DOHH2 (cell line): ENCODE data around the gene PCGF3.
"Not testable (repeated sequence)": the region's sequence is repeated elsewhere in the genome, so short reads cannot be mapped to it uniquely, and the experiment has no call there.

Experiments
- H3F3A ChIP-seq: fragments of 200-600 bp; sonication (generic), shearing (Covaris generic); 2 replicates; pipeline ENCODE4 v1.6.0; 2016; ENCODE audit warnings: antibody characterized with exemption, mild to moderate bottlenecking; ENCODE audit not compliant: control insufficient read depth, insufficient read depth
- H3K27ac ChIP-seq: fragments of 200-600 bp; sonication (generic); 2 replicates; pipeline ENCODE4 v1.5.1; 2014; ENCODE audit warnings: low read depth, mild to moderate bottlenecking, low read length, moderate library complexity
- H3K27me3 ChIP-seq: fragments of 200-600 bp; sonication (generic); 2 replicates; pipeline ENCODE4 v1.6.1; 2014; ENCODE audit warnings: mild to moderate bottlenecking, low read length, mixed read lengths; ENCODE audit not compliant: control insufficient read depth
- H3K36me3 ChIP-seq: fragments of 200-600 bp; sonication (generic); 2 replicates; pipeline ENCODE4 v1.6.1; 2014; ENCODE audit warnings: mild to moderate bottlenecking, low read length, moderate library complexity, mixed read lengths; ENCODE audit not compliant: control insufficient read depth
- H3K4me1 ChIP-seq: fragments of 200-600 bp; sonication (generic); 2 replicates; pipeline ENCODE4 v1.6.1; 2014; ENCODE audit warnings: mild to moderate bottlenecking, low read length, mixed read lengths; ENCODE audit not compliant: control insufficient read depth
- H3K4me2 ChIP-seq: fragments of 200-600 bp; sonication (generic); 2 replicates; pipeline ENCODE4 v1.6.0; 2014; ENCODE audit warnings: mild to moderate bottlenecking, low read length, moderate library complexity
- H3K4me3 ChIP-seq: fragments of 200-600 bp; sonication (generic); 2 replicates; pipeline ENCODE4 v1.5.1; 2014; ENCODE audit warnings: mild to moderate bottlenecking, low read length, mixed read lengths
- H3K79me2 ChIP-seq: fragments of 200-600 bp; sonication (generic); 2 replicates; pipeline ENCODE4 v1.6.1; 2014; ENCODE audit warnings: mild to moderate bottlenecking, low read length, mixed read lengths; ENCODE audit not compliant: control insufficient read depth
- H3K9me2 ChIP-seq: fragments of 200-600 bp; sonication (generic); replicated peaks from 2 replicates; pipeline ENCODE4 v1.6.1; 2014; ENCODE audit warnings: mild to moderate bottlenecking, low read length, mixed read lengths; ENCODE audit not compliant: control insufficient read depth
- H3K9me3 ChIP-seq: fragments of 200-600 bp; sonication (generic); 2 replicates; pipeline ENCODE4 v1.6.1; 2014; ENCODE audit warnings: antibody characterized with exemption, low read length, mixed read lengths; ENCODE audit not compliant: control insufficient read depth, insufficient read depth
- H4K20me1 ChIP-seq: fragments of 200-600 bp; sonication (generic); 2 replicates; pipeline ENCODE4 v1.6.0; 2014; ENCODE audit warnings: low read depth, mild to moderate bottlenecking, antibody characterized with exemption, low read length, moderate library complexity; ENCODE audit not compliant: control insufficient read depth, insufficient read depth
- CTCF ChIP-seq: fragments of 200-600 bp; sonication (generic); IDR thresholded peaks from one replicate; pipeline ENCODE4 v1.5.1; 2014; ENCODE audit warnings: antibody characterized with exemption, mild to moderate bottlenecking, low read depth, low read length; ENCODE audit not compliant: poor library complexity, severe bottlenecking
- EZH2phosphoT487 ChIP-seq: fragments of 200-600 bp; sonication (generic); IDR thresholded peaks from 2 replicates; pipeline ENCODE4 v1.6.1; 2017; ENCODE audit warnings: borderline replicate concordance, mild to moderate bottlenecking, antibody characterized with exemption, low read length, moderate library complexity, mixed read lengths

PCGF3 gene

GRCh38 chr4:689723-690122 is 15.9 kb upstream of the PCGF3 start:
- Histone ChIP-seq H3K9me2 (no peaks in the 10 kb centered on the region), H3K4me1 (peaks cover 6% of the 10 kb centered on the region; the same call in 1 of the 2 replicates), H3K4me2 (no peak overlapping the region), H3K4me3 (no peak overlapping the region), H3K27me3 (no peaks in the 10 kb centered on the region), H4K20me1 (no peaks in the 10 kb centered on the region), H3K36me3 (no peaks in the 10 kb centered on the region), H3F3A (no peaks in the 10 kb centered on the region), H3K9me3 (no peaks in the 10 kb centered on the region), H3K79me2 (no peaks in the 10 kb centered on the region), H3K27ac (no peak overlapping the region)
- TF ChIP-seq EZH2phosphoT487 (no peak), CTCF (no peak)

GRCh38 chr4:692771-693554 is 12.7 kb upstream of the PCGF3 start:
- no peaks in the 10 kb centered on the region for H3K9me3 ChIP-seq
- no peaks in the 10 kb centered on the region for H3K27me3 ChIP-seq
- no peak for TF ChIP-seq EZH2phosphoT487
- H3F3A ChIP-seq = 0 out of 2 replicates have a peak, but pooled peaks cover 3% of the 10 kb centered on the region
- H3K9me2 ChIP-seq = no peaks in the 10 kb centered on the region
- no peaks in the 10 kb centered on the region for H4K20me1 ChIP-seq
- peaks cover 20% of the 10 kb centered on the region for H3K4me1 ChIP-seq
- H3K79me2 ChIP-seq = no peaks in the 10 kb centered on the region
- H3K4me3 ChIP-seq = no peak overlapping the region
- H3K27ac ChIP-seq = no peak overlapping the region
- no peak overlapping the region for H3K4me2 ChIP-seq
- H3K36me3 ChIP-seq = no peaks in the 10 kb centered on the region

GRCh38 chr4:694341-694940 is 11.2 kb upstream of the PCGF3 start:
- H3F3A ChIP-seq, H3K4me3 ChIP-seq, H3K79me2 ChIP-seq, H3K27ac ChIP-seq, H3K9me2 ChIP-seq, H3K36me3 ChIP-seq, H4K20me1 ChIP-seq, H3K27me3 ChIP-seq, H3K4me2 ChIP-seq, H3K9me3 ChIP-seq: not testable (repeated sequence)
- H3K4me1 ChIP-seq = peaks cover 33% of the 10 kb centered on the region

GRCh38 chr4:699816-700580 is 5.6 kb upstream of the PCGF3 start:
- H3K4me1 ChIP-seq = peaks cover 51% of the 10 kb centered on the region
- H3K79me2 ChIP-seq = no peaks in the 10 kb centered on the region
- no peaks in the 10 kb centered on the region for H3K27me3 ChIP-seq
- H3K4me2 ChIP-seq = peak overlapping the region; percentile 90
- no peaks in the 10 kb centered on the region for H3K9me3 ChIP-seq
- H3K9me2 ChIP-seq = no peaks in the 10 kb centered on the region
- H3K4me3 ChIP-seq = peak overlapping the region; percentile 69
- no peaks in the 10 kb centered on the region for H3K36me3 ChIP-seq
- H3K27ac ChIP-seq = peak overlapping the region; percentile 92
- H3F3A ChIP-seq = peaks cover 7% of the 10 kb centered on the region; the same call in 1 of the 2 replicates
- no peaks in the 10 kb centered on the region for H4K20me1 ChIP-seq
- TF ChIP-seq EZH2phosphoT487 (no peak), CTCF (no peak)
